ENCODE data around the gene TSC22D2. TPM values are rescaled to one million over a fixed set of nuclear protein-coding genes. Genes with fewer than 3 reads are reported as not detected.

TSC22D2 gene
- total RNA-seq, 4 donors from 2014 or later, result 19.8 to 59.7 (median 29.5) TPM

GRCh38 chr3:150508401-150508800, 100.3 kb downstream of the TSC22D2 start:
- TF ChIP-seq POLR2AphosphoS5 (IDR thresholded peaks at IDR 0.05), result no peak
- TF ChIP-seq EP300 (IDR thresholded peaks at IDR 0.05; ENCODE audit: low read depth), result no peak
- no peak for TF ChIP-seq POLR2A (IDR thresholded peaks at IDR 0.05)
- TF ChIP-seq CTCF (IDR thresholded peaks at IDR 0.05), result no peak
- intact Hi-C loops (cut with DNase I; ENCODE audit: low total_unique reads) (no loop called here), in situ Hi-C loops (cut with MboI; ENCODE audit: low pct_ligation_motif_present in 1 of 4, low pct_unique_long_range_greater_than_20kb in 1 of 4, low sequenced_read_pairs in 3 of 4) (loop anchor here in 1 of 4 donors (25.0 kb wide), 1 partner anchor 546 kb away; the partner anchor contains the start of gene PFN2)
- H3K4me1 ChIP-seq, result no peaks in the 10 kb centered on the region
- H3K9me3 ChIP-seq, result no peaks in the 10 kb centered on the region
- no peak for DNase-seq
- no peak overlapping the region for H3K27ac ChIP-seq
- no peaks in the 10 kb centered on the region for H3K36me3 ChIP-seq
- no peaks in the 10 kb centered on the region for H3K27me3 ChIP-seq
- H3K4me3 ChIP-seq, result no peak overlapping the region

DNA sequence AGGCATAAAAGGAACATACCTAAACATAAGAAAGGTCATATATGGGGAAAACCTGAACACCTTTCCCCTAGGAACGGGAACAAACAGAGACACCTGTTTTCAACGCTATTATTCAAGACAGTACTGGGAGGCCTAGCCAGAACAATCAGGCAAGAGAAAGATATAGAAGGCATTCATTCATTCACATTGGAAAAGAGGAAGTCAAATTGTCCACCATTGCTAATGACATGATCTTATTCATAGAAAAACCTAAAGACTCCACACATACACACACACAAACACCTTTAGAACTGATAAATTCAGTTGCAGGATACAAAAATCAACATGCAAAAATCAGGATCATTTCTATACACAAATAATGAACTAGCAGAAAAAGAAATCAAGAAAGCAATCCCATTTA, 101.7 kb downstream of the TSC22D2 start:
- WGBS, 2 donors (ENCODE audit: low coverage in 1 of 2), result 89% methylated on average over 2 of the region's 2 CpGs
- no peaks in the 10 kb centered on the region for H3K9me3 ChIP-seq
- DNase-seq, result no peak
- intact Hi-C loops (cut with DNase I; ENCODE audit: low total_unique reads) (no loop called here), in situ Hi-C loops (cut with MboI; ENCODE audit: low pct_ligation_motif_present in 1 of 4, low pct_unique_long_range_greater_than_20kb in 1 of 4, low sequenced_read_pairs in 3 of 4) (loop anchor here in 1 of 4 donors (25.0 kb wide), 1 partner anchor 547 kb away; the partner anchor contains the start of gene PFN2)
- H3K4me1 ChIP-seq, result no peaks in the 10 kb centered on the region
- no peak overlapping the region for H3K4me3 ChIP-seq
- H3K36me3 ChIP-seq, result no peaks in the 10 kb centered on the region
- TF ChIP-seq EP300 (IDR thresholded peaks at IDR 0.05; ENCODE audit: low read depth), result no peak
- TF ChIP-seq POLR2AphosphoS5 (IDR thresholded peaks at IDR 0.05), result no peak
- TF ChIP-seq CTCF (IDR thresholded peaks at IDR 0.05), result no peak
- TF ChIP-seq POLR2A (IDR thresholded peaks at IDR 0.05), result no peak
- H3K27me3 ChIP-seq, result no peaks in the 10 kb centered on the region
- H3K27ac ChIP-seq, result no peak overlapping the region

GRCh38 chr3:150511122-150511821, 103.2 kb downstream of the TSC22D2 start:
- intact Hi-C loops (cut with DNase I; ENCODE audit: low total_unique reads) (no loop called here), in situ Hi-C loops (cut with MboI; ENCODE audit: low pct_ligation_motif_present in 1 of 4, low pct_unique_long_range_greater_than_20kb in 1 of 4, low sequenced_read_pairs in 3 of 4) (loop anchor here in 1 of 4 donors (25.0 kb wide), 1 partner anchor 549 kb away; the partner anchor contains the start of gene PFN2)
- H3K9me3 ChIP-seq, result no peaks in the 10 kb centered on the region
- no peaks in the 10 kb centered on the region for H3K4me1 ChIP-seq
- no peak overlapping the region for H3K27ac ChIP-seq
- DNase-seq, result no peak
- H3K4me3 ChIP-seq, result no peak overlapping the region
- 76 to 80% methylated on average over 4 of the region's 4 CpGs for WGBS, 2 donors (ENCODE audit: low coverage in 1 of 2)
- no peaks in the 10 kb centered on the region for H3K27me3 ChIP-seq
- no peak for TF ChIP-seq POLR2A (IDR thresholded peaks at IDR 0.05)
- TF ChIP-seq POLR2AphosphoS5 (IDR thresholded peaks at IDR 0.05), result no peak
- TF ChIP-seq EP300 (IDR thresholded peaks at IDR 0.05; ENCODE audit: low read depth), result no peak
- TF ChIP-seq CTCF (IDR thresholded peaks at IDR 0.05), result no peak
- H3K36me3 ChIP-seq, result no peaks in the 10 kb centered on the region

- H3K27me3 ChIP-seq, result no peaks in the 10 kb centered on the region
- no peaks in the 10 kb centered on the region for H3K9me3 ChIP-seq
- peaks cover 0 to 5% (median 0%) of the 10 kb centered on the region in 4 donors for H3K4me1 ChIP-seq
- TF ChIP-seq POLR2AphosphoS5 (IDR thresholded peaks at IDR 0.05), result no peak
- TF ChIP-seq EP300 (IDR thresholded peaks at IDR 0.05; ENCODE audit: low read depth), result no peak
- TF ChIP-seq POLR2A (IDR thresholded peaks at IDR 0.05), result no peak
- no peak for TF ChIP-seq CTCF (IDR thresholded peaks at IDR 0.05)
- H3K4me3 ChIP-seq, result no peak overlapping the region
- in situ Hi-C loops (cut with MboI; ENCODE audit: low pct_ligation_motif_present in 1 of 4, low pct_unique_long_range_greater_than_20kb in 1 of 4, low sequenced_read_pairs in 3 of 4) (loop anchor here in 1 of 4 donors (25.0 kb wide), 1 partner anchor 553 kb away; the partner anchor contains the start of gene PFN2), intact Hi-C loops (cut with DNase I; ENCODE audit: low total_unique reads) (no loop called here)
- 70 to 87% methylated on average over 2 to 4 of the region's 4 CpGs for WGBS, 2 donors (ENCODE audit: low coverage in 1 of 2)
- H3K36me3 ChIP-seq, result no peaks in the 10 kb centered on the region
- DNase-seq, result no peak
- H3K27ac ChIP-seq, result no peak overlapping the region
Observed at GRCh38 chr3:150515210-150515609, 107.1 kb downstream of the TSC22D2 start.

Other genes with a start within 250 kb of the TSC22D2 start
- gene SERP1, start 138.2 kb downstream of the TSC22D2 start, total RNA-seq, result 100 to 1,000 TPM in 3 of 4 donors, 10 to 100 TPM in 1; 96.9 to 341 (median 275) TPM
- gene EIF2A, start 138.5 kb downstream of the TSC22D2 start, total RNA-seq, result 100 to 1,000 TPM in 1 of 4 donors, 10 to 100 TPM in 3; 20.9 to 132 (median 72.2) TPM
- gene SELENOT, start 195.0 kb downstream of the TSC22D2 start, total RNA-seq, result 100 to 1,000 TPM in 2 of 4 donors, 10 to 100 TPM in 2; 36.3 to 149 (median 95.1) TPM